Cardiac fibroblast (primary cell): Measurements from ENCODE around the gene CCDC182.

Source experiments
- DNase-seq, 2 donors: peaks; one replicate each; pipeline versions ENCODE4 v3.0.0 to v3.0.0-alpha.2; 2010; ENCODE audit warnings: low read depth in 2 of 2
- H3K4me3 ChIP-seq, 2 donors: replicated peaks in 1 of 2; 1 replicate in 1 of 2; 2 replicates in 1 of 2; pipeline ENCODE4 v1.5.1; 2011; ENCODE audit warnings: low read depth in 2 of 2, low read length in 2 of 2, mild to moderate bottlenecking in 2 of 2, moderate library complexity in 1 of 2
- CTCF ChIP-seq: IDR thresholded peaks from one replicate; pipeline ENCODE4 v1.5.1; 2011; ENCODE audit warnings: low read depth, mild to moderate bottlenecking, low read length, inconsistent platforms

Gene CCDC182

DNA sequence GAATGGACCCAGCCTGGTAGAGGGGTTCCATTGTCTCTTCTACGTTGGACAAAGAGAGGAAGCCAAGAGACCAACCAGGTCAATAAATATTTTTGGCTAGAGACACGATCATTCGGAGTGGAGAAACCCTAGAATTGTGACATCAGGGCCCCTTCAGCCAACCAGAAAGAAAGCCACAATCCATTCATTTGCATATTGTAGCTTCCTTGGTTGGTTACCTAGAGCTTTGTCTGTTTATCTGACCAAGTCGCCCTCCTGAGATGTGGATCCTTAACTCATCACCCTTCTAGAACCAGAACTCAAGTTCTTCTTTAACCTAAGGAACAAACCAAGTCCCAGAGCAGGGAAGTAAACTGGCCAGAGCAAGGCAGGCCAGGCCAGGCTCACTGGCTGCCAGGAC, at the start of gene CCDC182:
Gene CCDC182, minus strand, starts transcription at position 58 of the 400 bp plus-strand sequence. Its CDS starts 27 bp downstream, at position 31.
- no peak for DNase-seq
- H3K4me3 ChIP-seq: no peak within 1 kb of the TSS
- TF ChIP-seq CTCF: no peak

- H3K4me3 ChIP-seq: no peak overlapping the region
- no peak for DNase-seq
- TF ChIP-seq CTCF: no peak
These were observed 49.7 kb upstream of the CCDC182 start for GRCh38 chr17:57794841-57795240.

GRCh38 chr17:57788725-57789124, 43.6 kb upstream of the CCDC182 start:
- no peak for TF ChIP-seq CTCF
- DNase-seq: no peak
- H3K4me3 ChIP-seq: no peak overlapping the region

GRCh38 chr17:57785022-57785421, 39.9 kb upstream of the CCDC182 start:
- DNase-seq: peak in 1 of 2 donors; percentile 45
- TF ChIP-seq CTCF: no peak
- H3K4me3 ChIP-seq: no peak overlapping the region

DNA sequence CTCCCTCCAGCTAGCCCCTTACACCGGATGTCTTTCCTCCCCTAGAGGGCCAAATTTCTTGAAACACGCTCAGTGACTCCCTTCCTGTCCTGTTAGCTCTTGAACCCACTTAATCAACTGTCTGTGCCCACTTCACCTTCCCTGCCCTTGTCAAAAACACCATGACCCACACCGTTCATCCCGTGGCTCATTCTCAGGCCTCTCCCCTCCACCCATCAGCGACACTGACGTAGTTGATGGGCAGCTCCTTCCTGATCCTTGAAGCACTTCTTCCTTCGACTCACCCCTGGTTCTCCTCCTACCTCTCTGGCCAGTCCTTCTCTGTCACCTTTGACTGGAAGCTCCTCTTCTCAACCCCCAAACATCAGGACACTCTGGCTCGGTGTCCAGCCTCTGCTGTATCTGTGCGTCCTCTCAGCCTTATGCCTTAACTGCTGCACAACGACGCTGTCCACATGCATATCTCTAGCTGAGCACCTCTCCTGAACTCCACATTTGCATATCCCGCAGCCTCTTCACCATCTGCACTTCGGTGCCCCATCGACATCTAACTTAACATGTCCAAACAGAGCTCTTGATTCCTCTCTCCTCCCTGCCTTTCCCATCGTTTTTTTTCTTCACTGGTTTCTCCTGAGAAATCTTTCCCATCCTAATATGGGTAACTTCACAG, 39.3 kb upstream of the CCDC182 start:
- H3K4me3 ChIP-seq: no peak overlapping the region
- TF ChIP-seq CTCF: no peak

GRCh38 chr17:57783338-57783742, 38.2 kb upstream of the CCDC182 start:
- H3K4me3 ChIP-seq: no peak overlapping the region
- TF ChIP-seq CTCF: peak; percentile 71
- DNase-seq: peak; percentile 25 to 28

More for the DNA sequence above, 39.3 kb upstream of the CCDC182 start:
- DNase-seq: no peak
